Measurements from ENCODE around the gene PAQR4.

DNA sequence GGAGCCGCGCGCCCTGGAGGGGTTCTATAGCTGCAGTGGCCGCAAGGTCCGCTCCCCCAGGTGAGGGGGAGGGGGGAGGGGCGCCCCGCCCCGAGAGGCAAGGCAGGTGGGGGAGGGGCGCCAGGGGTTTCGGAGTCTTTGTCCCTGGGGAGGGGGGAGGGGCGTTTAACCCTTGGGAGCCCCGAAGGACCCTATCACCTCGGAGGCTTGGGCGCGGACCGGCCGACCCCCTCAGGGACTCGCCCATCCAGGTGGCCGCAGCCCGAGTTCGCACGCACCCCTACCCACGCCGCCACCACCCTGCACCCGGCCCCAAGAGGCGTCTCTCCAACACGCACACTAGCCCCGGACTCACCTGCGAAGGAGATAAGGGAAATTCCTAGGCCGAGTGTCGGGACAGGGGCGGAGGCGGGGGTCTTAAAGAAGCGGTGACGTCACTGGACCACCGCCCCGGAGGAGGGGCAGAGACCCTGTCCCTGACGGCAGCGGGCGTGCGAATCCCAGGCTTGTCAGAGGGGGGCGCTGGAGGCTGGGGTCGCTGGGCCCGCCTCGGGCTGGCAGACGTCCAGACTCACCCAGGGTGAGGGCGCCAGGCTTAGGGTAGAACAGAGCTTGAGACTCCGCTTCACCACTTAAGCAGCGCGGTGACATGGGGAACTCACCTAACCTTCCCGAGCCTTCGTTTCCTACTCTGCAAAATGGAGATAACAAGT, 48.8 kb downstream of the PAQR4 start, which contains the start of gene CLDN6:
- TF ChIP-seq EP300 (IDR thresholded peaks at IDR 0.05) (no peak), TP53 (CRISPR knock-in tag; IDR thresholded peaks at IDR 0.05) (no peak), CHD2 (IDR thresholded peaks at IDR 0.05; ENCODE audit: low read length, partially characterized antibody) (no peak)
- TF ChIP-seq, protein P1, sequence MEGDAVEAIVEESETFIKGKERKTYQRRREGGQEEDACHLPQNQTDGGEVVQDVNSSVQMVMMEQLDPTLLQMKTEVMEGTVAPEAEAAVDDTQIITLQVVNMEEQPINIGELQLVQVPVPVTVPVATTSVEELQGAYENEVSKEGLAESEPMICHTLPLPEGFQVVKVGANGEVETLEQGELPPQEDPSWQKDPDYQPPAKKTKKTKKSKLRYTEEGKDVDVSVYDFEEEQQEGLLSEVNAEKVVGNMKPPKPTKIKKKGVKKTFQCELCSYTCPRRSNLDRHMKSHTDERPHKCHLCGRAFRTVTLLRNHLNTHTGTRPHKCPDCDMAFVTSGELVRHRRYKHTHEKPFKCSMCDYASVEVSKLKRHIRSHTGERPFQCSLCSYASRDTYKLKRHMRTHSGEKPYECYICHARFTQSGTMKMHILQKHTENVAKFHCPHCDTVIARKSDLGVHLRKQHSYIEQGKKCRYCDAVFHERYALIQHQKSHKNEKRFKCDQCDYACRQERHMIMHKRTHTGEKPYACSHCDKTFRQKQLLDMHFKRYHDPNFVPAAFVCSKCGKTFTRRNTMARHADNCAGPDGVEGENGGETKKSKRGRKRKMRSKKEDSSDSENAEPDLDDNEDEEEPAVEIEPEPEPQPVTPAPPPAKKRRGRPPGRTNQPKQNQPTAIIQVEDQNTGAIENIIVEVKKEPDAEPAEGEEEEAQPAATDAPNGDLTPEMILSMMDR (IDR thresholded peaks at IDR 0.05), result no peak
